Tibial artery (tissue), 4 donors: ENCODE data around the gene GIMAP7.

ENCODE experiments used
- DNase-seq, 2 donors: peaks; one replicate each; pipeline ENCODE4 v3.0.0-alpha.2; 2019
- H3K27ac ChIP-seq, 2 donors: fragments of 200-600 bp; sonication (generic) in 1 of 2; 1 replicate in 1 of 2; 2 replicates in 1 of 2; pipeline ENCODE4 v1.5.1; 2018 to 2019; ENCODE audit warnings: mild to moderate bottlenecking in 1 of 2
- H3K27me3 ChIP-seq, 2 donors: fragments of 200-600 bp; sonication (generic) in 1 of 2; one replicate each; pipeline versions ENCODE4 v1.5.1 to v1.6.0; 2016 to 2019
- H3K36me3 ChIP-seq, 3 donors: fragments of 200-600 bp; sonication (generic) in 2 of 3; one replicate each; pipeline ENCODE4 v1.5.1; 2016 to 2019; ENCODE audit warnings: mild to moderate bottlenecking in 2 of 3
- H3K4me1 ChIP-seq, 4 donors: fragments of 200-600 bp; sonication (generic) in 2 of 4; 1 replicate in 3 of 4; 2 replicates in 1 of 4; pipeline ENCODE4 v1.5.1; 2016 to 2019
- H3K4me3 ChIP-seq, 2 donors: fragments of 200-600 bp; sonication (generic) in 1 of 2; 1 replicate in 1 of 2; 2 replicates in 1 of 2; pipeline ENCODE4 v1.5.1; 2018 to 2019; ENCODE audit warnings: mild to moderate bottlenecking in 2 of 2
- H3K9me3 ChIP-seq, 3 donors: fragments of 200-600 bp; sonication (generic) in 1 of 3; one replicate each; pipeline ENCODE4 v1.5.1; 2016 to 2019
- CTCF ChIP-seq, 2 experiments: fragments of 200-600 bp in 1 of 2; fragments of 450-650 bp in 1 of 2; IDR thresholded peaks; one replicate each; pipeline ENCODE4 v1.5.1; 2017 to 2019; ENCODE audit warnings: antibody characterized with exemption in 2 of 2, mild to moderate bottlenecking in 1 of 2, moderate library complexity in 1 of 2
- intact Hi-C: fragments of 100-400 bp; cut with DNase I; formaldehyde crosslinking; loops from one replicate; pipeline ENCODE4 v1.15.0; 2023; ENCODE audit warnings: low total_unique reads

The GIMAP7 gene

GRCh38 chr7:150562919-150563318, 48.2 kb downstream of the GIMAP7 start:
- intact Hi-C loops = no loop called here
- no peaks in the 10 kb centered on the region for H3K4me1 ChIP-seq
- H3K9me3 ChIP-seq = peaks cover 0 to 6% (median 0%) of the 10 kb centered on the region in 3 donors
- H3K4me3 ChIP-seq = no peak overlapping the region
- TF ChIP-seq CTCF (IDR thresholded peaks at IDR 0.05) = no peak
- no peaks in the 10 kb centered on the region for H3K36me3 ChIP-seq
- DNase-seq = no peak
- H3K27ac ChIP-seq = no peak overlapping the region
- H3K27me3 ChIP-seq = no peaks in the 10 kb centered on the region

- Histone ChIP-seq H3K27me3 (no peaks in the 10 kb centered on the region), H3K4me1 (no peaks in the 10 kb centered on the region), H3K27ac (no peak overlapping the region), H3K36me3 (no peaks in the 10 kb centered on the region), H3K9me3 (peaks cover 0 to 6% (median 0%) of the 10 kb centered on the region in 3 donors), H3K4me3 (no peak overlapping the region)
- DNase-seq = no peak
- intact Hi-C loops = no loop called here
- TF ChIP-seq CTCF (IDR thresholded peaks at IDR 0.05) = no peak
These were observed 49.3 kb downstream of the GIMAP7 start for GRCh38 chr7:150564006-150564405.

- H3K27ac ChIP-seq = no peak overlapping the region
- intact Hi-C loops = no loop called here
- no peak for TF ChIP-seq CTCF (IDR thresholded peaks at IDR 0.05)
- no peak overlapping the region for H3K4me3 ChIP-seq
- no peaks in the 10 kb centered on the region for H3K27me3 ChIP-seq
- no peaks in the 10 kb centered on the region for H3K36me3 ChIP-seq
- no peaks in the 10 kb centered on the region for H3K4me1 ChIP-seq
- DNase-seq = no peak
- H3K9me3 ChIP-seq = peaks cover 0 to 6% (median 0%) of the 10 kb centered on the region in 3 donors
These were observed 49.9 kb downstream of the GIMAP7 start for GRCh38 chr7:150564566-150564965.

DNA sequence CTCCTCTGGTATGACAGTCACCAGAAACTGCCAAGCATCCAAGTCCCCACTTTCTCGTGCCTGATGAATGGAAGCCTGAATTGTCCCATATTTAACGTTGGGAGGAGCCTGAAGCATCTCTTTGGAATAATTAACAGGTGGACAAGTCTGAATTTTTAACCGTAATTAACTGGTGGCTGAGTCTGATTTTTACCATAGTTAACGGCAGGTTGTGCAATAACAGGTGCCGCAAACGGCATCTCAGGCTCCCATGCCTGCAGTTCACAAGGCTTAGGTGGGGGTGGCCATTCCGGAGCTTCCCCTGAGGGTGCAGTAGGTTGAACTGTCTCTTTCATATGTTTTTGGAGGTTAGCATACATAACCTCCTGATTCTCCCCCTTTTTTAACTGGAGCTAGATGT, 50.6 kb downstream of the GIMAP7 start:
- Histone ChIP-seq H3K9me3 (peaks cover 0 to 4% (median 0%) of the 10 kb centered on the region in 3 donors), H3K27ac (no peak overlapping the region), H3K36me3 (no peaks in the 10 kb centered on the region), H3K4me3 (no peak overlapping the region), H3K4me1 (no peaks in the 10 kb centered on the region), H3K27me3 (no peaks in the 10 kb centered on the region)
- intact Hi-C loops = no loop called here
- no peak for TF ChIP-seq CTCF (IDR thresholded peaks at IDR 0.05)
- DNase-seq = no peak

- DNase-seq = no peak
- intact Hi-C loops = no loop called here
- Histone ChIP-seq H3K4me1 (no peaks in the 10 kb centered on the region), H3K4me3 (no peak overlapping the region), H3K9me3 (no peaks in the 10 kb centered on the region), H3K27me3 (no peaks in the 10 kb centered on the region), H3K36me3 (no peaks in the 10 kb centered on the region), H3K27ac (no peak overlapping the region)
- no peak for TF ChIP-seq CTCF (IDR thresholded peaks at IDR 0.05)
These were observed 51.5 kb downstream of the GIMAP7 start for GRCh38 chr7:150566123-150566522.

DNA sequence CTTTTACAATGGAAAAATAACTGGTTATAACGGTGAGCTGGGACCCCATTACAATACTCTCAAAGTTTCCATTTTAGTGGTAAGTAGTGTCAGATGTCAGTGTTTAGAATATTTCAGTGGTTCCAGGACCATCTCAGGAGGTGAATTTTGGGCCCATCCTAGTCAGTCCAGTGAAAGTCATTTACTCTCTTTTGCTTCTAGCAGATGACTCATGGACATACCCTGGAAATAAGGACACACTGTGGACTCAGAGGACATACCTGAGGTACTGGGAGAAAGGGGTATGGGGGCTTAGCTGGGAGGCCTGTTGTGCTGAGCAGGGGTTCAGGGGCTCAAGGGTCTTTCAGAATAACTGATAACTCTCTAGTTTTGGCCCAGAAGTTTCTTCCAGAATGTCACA, 51.9 kb downstream of the GIMAP7 start:
- DNase-seq = no peak
- no peaks in the 10 kb centered on the region for H3K27me3 ChIP-seq
- intact Hi-C loops = no loop called here
- H3K36me3 ChIP-seq = peaks cover 0 to 3% (median 0%) of the 10 kb centered on the region in 3 donors
- H3K4me1 ChIP-seq = no peaks in the 10 kb centered on the region
- H3K4me3 ChIP-seq = no peak overlapping the region
- TF ChIP-seq CTCF (IDR thresholded peaks at IDR 0.05) = no peak
- no peak overlapping the region for H3K27ac ChIP-seq
- H3K9me3 ChIP-seq = no peaks in the 10 kb centered on the region
